HepG2 (cell line): Measurements from ENCODE around the gene MAPK1. TPM values are rescaled to one million over a fixed set of nuclear protein-coding genes. Genes with fewer than 3 reads are reported as not detected.

ENCODE experiments used
- ATAC-seq: fragments of 200-7000 bp; cut with Tn5 transposase; 3 replicates; pipeline ENCODE4 v1.9.1; 2020; ENCODE audit warnings: mild to moderate bottlenecking, moderate library complexity
- BruUV-seq: library from RNA; stranded (reverse); fragments of 400-500 nt; replicated peaks from 2 replicates; lab custom pipeline; 2021; lab: Mats Ljungman, UMichigan
- CTCF ChIA-PET: fragments of 300-600 bp; formaldehyde crosslinking; extraction: SDS; loops from one replicate; lab custom pipeline; 2021; ENCODE audit warnings: low total read pairs, inconsistent platforms, low intra/inter-chr PET ratio; lab: Yijun Ruan, JAX
- POLR2A ChIA-PET: fragments of 350-600 bp; sonication (Branson Sonifier 250); formaldehyde crosslinking; loops from one replicate; lab custom pipeline; 2020; ENCODE audit warnings: antibody characterized with exemption, inconsistent platforms; lab: Yijun Ruan, JAX
- DNase-seq: peaks from one replicate; pipeline ENCODE4 v3.0.0-alpha.2; 2015; ENCODE audit warnings: low spot score
- FAIRE-seq: peaks from 3 replicates; lab custom pipeline; 2011; peaks lifted over from hg19 to GRCh38; lab: Jason Lieb, UNC
- H2AFZ ChIP-seq: one replicate; pipeline ENCODE4 v1.6.1; 2011; ENCODE audit warnings: low read length, inconsistent platforms
- H3K27ac ChIP-seq: fragments of 300-600 bp; 3 replicates; pipeline ENCODE4 v1.8.0; 2011; ENCODE audit warnings: mixed run types, mild to moderate bottlenecking, mixed read lengths, low read length, inconsistent platforms; ENCODE audit not compliant: insufficient read depth; ENCODE audit errors: extremely low read length
- H3K27me3 ChIP-seq, 2 experiments: fragments of 200-600 bp in 1 of 2; 2 replicates in 1 of 2; 3 replicates in 1 of 2; pipeline versions ENCODE4 v1.6.0 to v1.8.0; 2011; ENCODE audit warnings: low read length in 2 of 2, mild to moderate bottlenecking in 2 of 2, moderate library complexity in 2 of 2, inconsistent platforms in 1 of 2; ENCODE audit not compliant: insufficient read depth in 2 of 2, control insufficient read depth in 1 of 2
- H3K36me3 ChIP-seq, 2 experiments: fragments of 200-600 bp in 1 of 2; replicated peaks in 1 of 2; 2 replicates in 1 of 2; 3 replicates in 1 of 2; pipeline versions ENCODE4 v1.5.1 to v1.8.0; 2011; ENCODE audit warnings: low read length in 2 of 2, inconsistent platforms in 1 of 2; ENCODE audit not compliant: insufficient read depth in 2 of 2, control insufficient read depth in 1 of 2
- H3K4me1 ChIP-seq: 2 replicates; pipeline ENCODE4 v1.5.1; 2012; ENCODE audit warnings: low read length, inconsistent platforms; ENCODE audit not compliant: insufficient read depth
- H3K4me2 ChIP-seq: 2 replicates; pipeline ENCODE4 v1.6.0; 2011; ENCODE audit warnings: low read depth, low read length, inconsistent platforms
- H3K4me3 ChIP-seq, 3 experiments: fragments of 200-600 bp in 1 of 3; sonication (generic), shearing (Covaris generic) in 1 of 3; replicated peaks in 1 of 3; 2 replicates each; pipeline ENCODE4 v1.5.1; 2011 to 2016; ENCODE audit warnings: low read length in 3 of 3, inconsistent platforms in 2 of 3, low read depth in 2 of 3, mild to moderate bottlenecking in 2 of 3, control low read depth in 1 of 3, mixed read lengths in 1 of 3; ENCODE audit not compliant: insufficient read depth in 1 of 3
- H3K79me2 ChIP-seq: one replicate; pipeline ENCODE4 v1.6.1; 2011; ENCODE audit warnings: low read length, inconsistent platforms; ENCODE audit not compliant: insufficient read depth
- H3K9ac ChIP-seq: 2 replicates; pipeline ENCODE4 v1.6.0; 2011; ENCODE audit warnings: mild to moderate bottlenecking, low read depth, low read length, inconsistent platforms; ENCODE audit not compliant: insufficient read depth
- H3K9me3 ChIP-seq: 2 replicates; pipeline ENCODE4 v1.5.1; 2012; ENCODE audit warnings: mild to moderate bottlenecking, low read length
- H4K20me1 ChIP-seq: 2 replicates; pipeline ENCODE4 v1.6.0; 2011; ENCODE audit warnings: inconsistent platforms, mild to moderate bottlenecking, low read length, moderate library complexity; ENCODE audit not compliant: insufficient read depth
- KLF16 ChIP-seq, 2 experiments: sonication (generic) in 1 of 2; formaldehyde crosslinking in 1 of 2; IDR thresholded peaks; 2 replicates each; pipeline versions ENCODE4 v1.6.1 to v1.8.0; 2016 to 2023; ENCODE audit warnings: missing genetic modification reagents in 2 of 2, missing compliant biosample characterization in 1 of 2
- RBM22 ChIP-seq: fragments of 200-400 bp; formaldehyde crosslinking; optimal IDR thresholded peaks from 2 replicates; pipeline ENCODE3; 2017; ENCODE audit warnings: mild to moderate bottlenecking, low read length, moderate library complexity
- RELA ChIP-seq: sonication (generic); formaldehyde crosslinking; IDR thresholded peaks from 2 replicates; pipeline ENCODE4 v1.4.0; 2020; ENCODE audit warnings: missing genetic modification reagents
- SIN3A ChIP-seq: IDR thresholded peaks from 2 replicates; pipeline ENCODE4 v1.6.1; 2011; ENCODE audit warnings: low read depth, mild to moderate bottlenecking, control low read depth, low read length, borderline replicate concordance
- ZNF598 ChIP-seq: sonication (generic); formaldehyde crosslinking; IDR thresholded peaks from 2 replicates; pipeline ENCODE4 v1.5.1; 2020; ENCODE audit warnings: mild to moderate bottlenecking, missing genetic modification reagents, borderline replicate concordance
- WGBS: methylation state at CpG from one replicate; pipeline ENCODE4 v1.1.6; 2017; ENCODE audit warnings: low lambda C conversion rate; 5-methylcytosine and 5-hydroxymethylcytosine counted together
- in situ Hi-C: cut with HindIII; loops from 2 replicates; pipeline ENCODE4 v1.10.0; 2017; ENCODE audit warnings: low pct_unique_long_range_greater_than_20kb; ENCODE audit not compliant: extremely low pct_ligation_motif_present
- intact Hi-C: fragments of 100-400 bp; cut with micrococcal nuclease; formaldehyde crosslinking; loops from one replicate; pipeline ENCODE4 v1.10.0; 2022; ENCODE audit not compliant: unreplicated experiment
- polyA plus RNA-seq, 8 experiments: library from polyadenylated mRNA; depleted of rRNA in 3 of 8; stranded (reverse) in 7 of 8; unstranded in 1 of 8; fragments of >200 nt; fragmentation: Illumina TruSeq in 4 of 8; extraction: Trizol in 4 of 8; gene quantifications; 2 replicates each; pipeline versions ENCODE4 v1.2.1 to v1.2.3, GENCODE V29; 2011 to 2016; ENCODE audit warnings: low read depth in 4 of 8, missing spikeins in 1 of 8, mixed read lengths in 1 of 8; ENCODE audit not compliant: insufficient read depth in 1 of 8
- total RNA-seq, 5 experiments: library from RNA; depleted of rRNA; stranded (reverse); fragments of >200 nt; fragmentation: Illumina TruSeq; extraction: Trizol; gene quantifications; 2 replicates each; pipeline ENCODE4 v1.2.3, GENCODE V29; 2016; ENCODE audit warnings: low read depth in 1 of 5
- TF ChIP-seq, protein P1 (sequence below): IDR thresholded peaks from 2 replicates; pipeline ENCODE4 v1.4.0; 2020; ENCODE audit warnings: mild to moderate bottlenecking, missing genetic modification reagents

MAPK1 gene
- total and polyA plus RNA-seq, 2 of the 13 experiments (the other 11 are each of a cell fraction or from before 2014, with no cell fraction given), result 107 to 114 TPM

DNA sequence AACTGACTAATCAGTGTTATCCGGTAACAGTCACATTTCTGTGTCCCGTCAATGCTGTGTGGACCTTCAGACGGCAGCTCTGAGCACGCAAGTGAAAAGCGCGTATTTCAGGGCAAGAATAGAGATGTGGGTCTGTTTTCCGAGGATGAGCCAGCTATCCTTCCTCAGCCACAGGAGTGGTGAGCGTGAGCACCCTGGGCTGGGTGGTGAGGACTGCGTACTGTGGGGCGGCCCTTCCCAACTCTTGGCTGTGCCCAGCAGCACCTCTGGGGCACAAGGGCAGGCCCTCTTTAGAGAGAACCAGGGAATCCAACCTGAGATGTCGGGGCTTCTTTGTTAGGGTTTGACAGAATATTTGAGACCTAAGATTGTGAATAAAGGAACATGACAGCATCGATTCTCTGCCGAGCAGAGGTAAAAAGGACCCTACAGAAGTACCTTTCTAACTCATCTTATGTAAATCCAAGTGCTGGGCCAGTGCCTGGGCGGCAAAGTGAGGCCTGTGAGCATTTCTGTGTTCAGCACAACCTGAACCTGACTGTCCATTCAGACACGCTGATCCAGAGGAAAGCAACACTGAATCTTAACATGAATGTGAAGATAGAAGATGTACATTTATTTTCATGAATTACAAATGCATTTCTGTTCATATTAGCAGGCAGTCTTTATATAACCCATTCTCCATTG is 105.3 kb downstream of the MAPK1 start:
- ChIA-PET POLR2A (no interaction called here), CTCF (no interaction called here)
- intact Hi-C loops, result no loop called here
- Histone ChIP-seq H3K9me3 (no peaks in the 10 kb centered on the region), H3K4me2 (no peak overlapping the region), H3K27ac (no peak overlapping the region), H3K4me1 (no peaks in the 10 kb centered on the region), H3K27me3 (no peaks in the 10 kb centered on the region), H3K9ac (no peak overlapping the region), H4K20me1 (no peaks in the 10 kb centered on the region), H3K79me2 (no peaks in the 10 kb centered on the region), H3K36me3 (peaks cover 29 to 77% of the 10 kb centered on the region in 2 experiments), H3K4me3 (no peak overlapping the region), H2AFZ (no peak overlapping the region)
- in situ Hi-C loops, result no loop called here
- TF ChIP-seq RELA (CRISPR knock-in tag), result no peak
- no peak for TF ChIP-seq KLF16 (CRISPR knock-in tag; IDR thresholded peaks at IDR 0.05)
- TF ChIP-seq ZNF598, result no peak
- peak; percentile 61 for TF ChIP-seq RBM22
- TF ChIP-seq, protein P1, sequence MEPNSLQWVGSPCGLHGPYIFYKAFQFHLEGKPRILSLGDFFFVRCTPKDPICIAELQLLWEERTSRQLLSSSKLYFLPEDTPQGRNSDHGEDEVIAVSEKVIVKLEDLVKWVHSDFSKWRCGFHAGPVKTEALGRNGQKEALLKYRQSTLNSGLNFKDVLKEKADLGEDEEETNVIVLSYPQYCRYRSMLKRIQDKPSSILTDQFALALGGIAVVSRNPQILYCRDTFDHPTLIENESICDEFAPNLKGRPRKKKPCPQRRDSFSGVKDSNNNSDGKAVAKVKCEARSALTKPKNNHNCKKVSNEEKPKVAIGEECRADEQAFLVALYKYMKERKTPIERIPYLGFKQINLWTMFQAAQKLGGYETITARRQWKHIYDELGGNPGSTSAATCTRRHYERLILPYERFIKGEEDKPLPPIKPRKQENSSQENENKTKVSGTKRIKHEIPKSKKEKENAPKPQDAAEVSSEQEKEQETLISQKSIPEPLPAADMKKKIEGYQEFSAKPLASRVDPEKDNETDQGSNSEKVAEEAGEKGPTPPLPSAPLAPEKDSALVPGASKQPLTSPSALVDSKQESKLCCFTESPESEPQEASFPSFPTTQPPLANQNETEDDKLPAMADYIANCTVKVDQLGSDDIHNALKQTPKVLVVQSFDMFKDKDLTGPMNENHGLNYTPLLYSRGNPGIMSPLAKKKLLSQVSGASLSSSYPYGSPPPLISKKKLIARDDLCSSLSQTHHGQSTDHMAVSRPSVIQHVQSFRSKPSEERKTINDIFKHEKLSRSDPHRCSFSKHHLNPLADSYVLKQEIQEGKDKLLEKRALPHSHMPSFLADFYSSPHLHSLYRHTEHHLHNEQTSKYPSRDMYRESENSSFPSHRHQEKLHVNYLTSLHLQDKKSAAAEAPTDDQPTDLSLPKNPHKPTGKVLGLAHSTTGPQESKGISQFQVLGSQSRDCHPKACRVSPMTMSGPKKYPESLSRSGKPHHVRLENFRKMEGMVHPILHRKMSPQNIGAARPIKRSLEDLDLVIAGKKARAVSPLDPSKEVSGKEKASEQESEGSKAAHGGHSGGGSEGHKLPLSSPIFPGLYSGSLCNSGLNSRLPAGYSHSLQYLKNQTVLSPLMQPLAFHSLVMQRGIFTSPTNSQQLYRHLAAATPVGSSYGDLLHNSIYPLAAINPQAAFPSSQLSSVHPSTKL, result no peak
- TF ChIP-seq SIN3A, result no peak
- FAIRE-seq (no peak), ATAC-seq (no peak), DNase-seq (no peak)
- BruUV-seq, result no TSS peak
- 96% methylated on average over 15 of the region's 15 CpGs for WGBS
